Right forelimb (tissue), 1 donor: ENCODE results near the gene SLC2A10.

Experiments
- DNase-seq: peaks from one replicate; pipeline ENCODE4 v3.0.0-alpha.2; 2018

SLC2A10 gene

GRCh38 chr20:46682063-46682821, 27.2 kb upstream of the SLC2A10 start:
- DNase-seq = no peak

GRCh38 chr20:46683011-46683667, 26.3 kb upstream of the SLC2A10 start:
- no peak for DNase-seq

GRCh38 chr20:46683668-46683938, 25.8 kb upstream of the SLC2A10 start:
- DNase-seq = no peak

- DNase-seq = peak; percentile 71
Observed at GRCh38 chr20:46683939-46684750, 25.3 kb upstream of the SLC2A10 start.

- no peak for DNase-seq
Observed at GRCh38 chr20:46688151-46689081, 21.0 kb upstream of the SLC2A10 start.

GRCh38 chr20:46689082-46689753, 20.2 kb upstream of the SLC2A10 start, which contains the start of gene TP53RK:
TSS of gene TP53RK (minus strand) at chr20:46689444. CDS start at chr20:46689414, 30 bp downstream.
- peak; percentile 94 for DNase-seq

- no peak for DNase-seq
Observed at GRCh38 chr20:46689754-46690085, 19.7 kb upstream of the SLC2A10 start.

- no peak for DNase-seq
Observed at GRCh38 chr20:46690219-46691106, 19.0 kb upstream of the SLC2A10 start.

GRCh38 chr20:46691196-46691595, 18.3 kb upstream of the SLC2A10 start:
- no peak for DNase-seq

GRCh38 chr20:46694484-46694883, 15.0 kb upstream of the SLC2A10 start:
- no peak for DNase-seq

- DNase-seq = no peak
Observed at GRCh38 chr20:46695892-46696291, 13.6 kb upstream of the SLC2A10 start.

GRCh38 chr20:46696791-46697279, 12.6 kb upstream of the SLC2A10 start:
- DNase-seq = no peak

- DNase-seq = no peak
Observed at GRCh38 chr20:46698788-46699187, 10.7 kb upstream of the SLC2A10 start.

GRCh38 chr20:46699651-46700359, 9.6 kb upstream of the SLC2A10 start:
- DNase-seq = no peak

- peak; percentile 5 for DNase-seq
Observed at GRCh38 chr20:46700481-46700880, 9.0 kb upstream of the SLC2A10 start.

GRCh38 chr20:46701057-46701456, 8.4 kb upstream of the SLC2A10 start:
- peak; percentile 9 for DNase-seq

GRCh38 chr20:46701556-46701955, 7.9 kb upstream of the SLC2A10 start:
- peak; percentile 27 for DNase-seq

GRCh38 chr20:46701986-46702385, 7.5 kb upstream of the SLC2A10 start:
- no peak for DNase-seq

GRCh38 chr20:46702447-46703203, 6.8 kb upstream of the SLC2A10 start:
- DNase-seq = no peak
